SK-N-MC (cell line): ENCODE results near the gene SSU72.

Source experiments
- DNase-seq: peaks from one replicate; pipeline ENCODE4 v3.0.0-alpha.2; 2011; ENCODE audit warnings: low read depth, low spot score
- H3K27ac ChIP-seq: fragments of 200-600 bp; sonication (generic); 2 replicates; pipeline ENCODE4 v1.5.1; 2016; ENCODE audit warnings: mixed run types
- H3K36me3 ChIP-seq: fragments of 200-600 bp; sonication (generic); 2 replicates; pipeline ENCODE4 v1.6.1; 2017; ENCODE audit warnings: antibody characterized with exemption, low read length, mixed read lengths; ENCODE audit not compliant: insufficient read depth
- H3K4me3 ChIP-seq: fragments of 200-600 bp; sonication (generic); 2 replicates; pipeline ENCODE4 v1.5.1; 2016
- H3K9ac ChIP-seq: fragments of 200-600 bp; sonication (generic); 2 replicates; pipeline ENCODE4 v1.8.0; 2017; ENCODE audit warnings: mixed run types, mixed read lengths; ENCODE audit not compliant: insufficient read length
- H3K9me3 ChIP-seq: fragments of 200-600 bp; sonication (generic); 2 replicates; pipeline ENCODE4 v1.6.1; 2017; ENCODE audit warnings: low read depth, mild to moderate bottlenecking, antibody characterized with exemption, low read length, moderate library complexity, mixed read lengths
- EZH2 ChIP-seq: fragments of 200-600 bp; sonication (generic); IDR thresholded peaks from one replicate; pipeline ENCODE4 v1.6.1; 2017; ENCODE audit warnings: antibody characterized with exemption
- FOXP2 ChIP-seq: optimal IDR thresholded peaks from 2 replicates; pipeline ENCODE3; 2011; ENCODE audit warnings: mild to moderate bottlenecking, moderate library complexity; ENCODE audit not compliant: insufficient read depth; ENCODE audit errors: extremely low read length, control extremely low read depth
- POLR2AphosphoS5 ChIP-seq: IDR thresholded peaks from 2 replicates; pipeline ENCODE4 v1.6.1; 2012; ENCODE audit warnings: mild to moderate bottlenecking, low read depth, low read length, borderline replicate concordance

SSU72 gene

DNA sequence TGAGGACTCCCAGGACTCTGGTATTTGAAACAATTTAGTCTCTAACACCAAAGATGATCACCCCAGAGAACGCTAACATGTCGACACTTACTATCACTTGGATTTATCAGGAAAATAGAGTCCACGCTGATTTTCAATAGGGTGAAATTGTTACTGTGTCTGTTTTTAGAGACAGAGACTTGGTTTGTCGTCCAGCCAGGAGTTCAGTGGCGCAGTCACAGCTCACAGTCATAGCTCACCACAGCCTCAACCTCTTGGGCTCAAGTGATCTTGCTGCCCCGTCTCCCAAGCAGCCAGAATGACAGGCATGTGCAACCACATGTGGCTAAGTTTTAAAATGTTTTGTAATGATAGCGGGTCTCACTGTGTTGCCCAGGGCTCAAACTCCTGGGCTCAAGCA, 5.3 kb downstream of the SSU72 start:
- Histone ChIP-seq H3K9me3 (no peaks in the 10 kb centered on the region), H3K27ac (no peak overlapping the region), H3K9ac (no peak overlapping the region), H3K36me3 (peaks cover 60% of the 10 kb centered on the region), H3K4me3 (no peak overlapping the region)
- TF ChIP-seq FOXP2, result no peak
- no peak for TF ChIP-seq EZH2
- TF ChIP-seq POLR2AphosphoS5, result no peak
- no peak for DNase-seq

DNA sequence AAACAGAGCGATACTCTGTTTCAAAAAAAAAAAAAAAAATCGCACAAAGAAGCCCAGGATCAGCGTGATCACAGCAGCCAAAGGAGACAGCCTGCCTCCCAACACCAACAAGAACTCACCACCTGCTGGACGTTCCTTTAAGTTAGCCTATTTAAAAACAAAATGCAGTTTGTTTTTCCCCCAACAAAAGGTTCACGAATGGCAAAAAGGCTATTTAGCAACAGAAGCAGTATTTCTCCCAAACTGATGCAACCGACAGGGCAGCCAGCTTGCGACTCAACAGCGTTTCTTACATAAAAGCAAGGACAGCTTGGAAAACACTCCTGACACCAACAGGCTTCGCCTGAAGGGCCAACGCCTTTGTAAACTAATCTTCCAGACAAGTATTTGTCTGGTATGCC, 6.8 kb downstream of the SSU72 start:
- H3K9me3 ChIP-seq, result no peaks in the 10 kb centered on the region
- TF ChIP-seq EZH2 (no peak), FOXP2 (no peak), POLR2AphosphoS5 (no peak)
- no peak for DNase-seq
- no peak overlapping the region for H3K4me3 ChIP-seq
- peaks cover 67% of the 10 kb centered on the region for H3K36me3 ChIP-seq
- no peak overlapping the region for H3K9ac ChIP-seq
- H3K27ac ChIP-seq, result 0 out of 2 replicates have a peak overlapping the region, but pooled peaks have one; percentile 42

- H3K9me3 ChIP-seq, result no peaks in the 10 kb centered on the region
- H3K36me3 ChIP-seq, result peaks cover 68% of the 10 kb centered on the region
- no peak overlapping the region for H3K27ac ChIP-seq
- no peak overlapping the region for H3K4me3 ChIP-seq
- DNase-seq, result no peak
- no peak for TF ChIP-seq POLR2AphosphoS5
- H3K9ac ChIP-seq, result no peak overlapping the region
Observed at GRCh38 chr1:1567152-1567875, 7.3 kb downstream of the SSU72 start.

GRCh38 chr1:1565340-1565739, 9.3 kb downstream of the SSU72 start:
- Histone ChIP-seq H3K9me3 (no peaks in the 10 kb centered on the region), H3K36me3 (peaks cover 69% of the 10 kb centered on the region), H3K4me3 (no peak overlapping the region), H3K27ac (no peak overlapping the region), H3K9ac (no peak overlapping the region)
- no peak for DNase-seq
- TF ChIP-seq EZH2, result no peak
- no peak for TF ChIP-seq POLR2AphosphoS5
- no peak for TF ChIP-seq FOXP2

GRCh38 chr1:1564268-1564667, 10.4 kb downstream of the SSU72 start:
- Histone ChIP-seq H3K4me3 (no peak overlapping the region), H3K36me3 (peaks cover 58% of the 10 kb centered on the region), H3K27ac (no peak overlapping the region), H3K9ac (no peak overlapping the region), H3K9me3 (no peaks in the 10 kb centered on the region)
- TF ChIP-seq FOXP2, result no peak
- TF ChIP-seq POLR2AphosphoS5, result no peak
- no peak for TF ChIP-seq EZH2
- DNase-seq, result no peak

GRCh38 chr1:1563688-1564087, 11.0 kb downstream of the SSU72 start:
- Histone ChIP-seq H3K4me3 (no peak overlapping the region), H3K9me3 (no peaks in the 10 kb centered on the region), H3K9ac (no peak overlapping the region), H3K27ac (no peak overlapping the region), H3K36me3 (peaks cover 56% of the 10 kb centered on the region)
- no peak for DNase-seq
- no peak for TF ChIP-seq POLR2AphosphoS5
- no peak for TF ChIP-seq EZH2
- TF ChIP-seq FOXP2, result no peak

DNA sequence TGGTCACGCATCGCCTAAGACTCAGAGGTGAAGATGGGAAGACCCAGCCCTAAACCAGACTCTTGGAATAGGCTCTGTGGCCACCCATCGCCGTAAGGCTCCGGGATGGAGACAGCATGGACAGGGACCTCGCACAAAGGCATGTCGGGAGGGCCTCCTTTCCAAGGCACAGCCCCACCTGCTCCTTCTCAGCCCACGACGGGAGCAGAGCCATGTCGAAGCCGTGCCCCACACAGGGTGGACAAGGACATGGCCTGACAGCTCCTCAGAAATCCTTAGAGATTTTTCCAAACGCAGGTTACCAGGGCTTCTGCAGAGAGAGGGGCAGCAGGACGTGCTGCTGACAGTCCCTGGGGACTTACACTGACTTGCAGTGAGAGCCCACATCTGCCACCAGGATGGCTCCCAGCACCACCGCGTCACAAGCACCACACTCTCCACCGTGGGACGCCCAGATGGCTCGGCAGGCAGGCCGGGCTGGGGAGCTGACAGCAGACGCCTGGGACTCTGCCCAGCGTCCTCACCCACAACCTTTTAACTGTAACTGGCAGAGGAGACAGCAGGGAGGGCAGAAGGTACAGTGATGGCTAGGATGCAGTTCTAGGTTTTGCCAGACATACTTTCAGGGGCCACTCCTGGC, 12.0 kb downstream of the SSU72 start:
- no peaks in the 10 kb centered on the region for H3K9me3 ChIP-seq
- no peak overlapping the region for H3K4me3 ChIP-seq
- H3K36me3 ChIP-seq, result peaks cover 51% of the 10 kb centered on the region
- no peak overlapping the region for H3K9ac ChIP-seq
- DNase-seq, result no peak
- no peak for TF ChIP-seq EZH2
- no peak for TF ChIP-seq FOXP2
- TF ChIP-seq POLR2AphosphoS5, result no peak
- no peak overlapping the region for H3K27ac ChIP-seq

DNA sequence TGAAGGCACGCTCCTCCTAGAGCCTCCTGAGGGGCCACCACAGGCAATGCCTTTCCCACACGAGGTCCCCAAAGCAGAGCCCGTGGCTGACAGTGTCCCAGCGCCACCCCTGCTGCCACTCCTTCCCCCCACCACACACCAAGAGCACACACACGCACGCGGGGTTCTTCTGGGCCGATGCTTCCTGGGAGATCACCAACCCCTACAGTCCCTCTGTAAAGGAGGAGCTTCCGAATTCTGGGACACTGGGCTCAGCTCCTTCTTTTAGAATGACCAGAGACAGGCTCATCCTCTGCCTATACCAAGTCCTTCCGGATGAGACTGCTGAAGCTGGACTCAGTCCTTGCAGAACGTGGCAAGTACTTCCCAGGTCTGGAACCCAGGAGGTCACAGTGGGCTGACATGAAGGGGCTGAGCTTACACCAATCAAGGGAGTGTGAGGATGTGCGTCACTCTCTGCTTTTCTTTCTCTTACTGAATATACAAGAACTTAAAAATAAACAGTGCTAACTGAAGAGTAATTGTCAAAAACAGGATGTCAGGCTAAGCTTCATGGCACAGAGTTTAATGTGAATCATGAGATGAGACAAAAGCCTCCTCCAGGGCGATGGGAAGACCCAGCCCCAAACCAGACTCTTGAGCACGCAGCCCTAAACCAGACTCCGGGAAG, 12.7 kb downstream of the SSU72 start:
- Histone ChIP-seq H3K36me3 (peaks cover 47% of the 10 kb centered on the region), H3K9ac (no peak overlapping the region)

More for the DNA sequence above, 12.7 kb downstream of the SSU72 start:
- no peaks in the 10 kb centered on the region for H3K9me3 ChIP-seq
- H3K27ac ChIP-seq, result no peak overlapping the region
- no peak overlapping the region for H3K4me3 ChIP-seq
- no peak for DNase-seq
- no peak for TF ChIP-seq POLR2AphosphoS5
- TF ChIP-seq EZH2, result no peak
- TF ChIP-seq FOXP2, result no peak
